Prostate gland (tissue), 2 donors: ENCODE measurements around the gene DHRS7. TPM values are rescaled to one million over a fixed set of nuclear protein-coding genes. Genes with fewer than 3 reads are reported as not detected.

Experiments used
- DNase-seq: peaks from one replicate; pipeline ENCODE4 v3.0.0-alpha.2; 2019; ENCODE audit warnings: low spot score
- H3K27ac ChIP-seq, 2 donors: fragments of 200-600 bp; sonication (generic); 2 replicates each; pipeline ENCODE4 v1.5.1; 2017 to 2019
- H3K27me3 ChIP-seq: fragments of 200-600 bp; sonication (generic); replicated peaks from 2 replicates; pipeline ENCODE4 v1.5.1; 2019; ENCODE audit not compliant: insufficient read depth
- H3K36me3 ChIP-seq, 2 donors: fragments of 200-600 bp; sonication (generic); 1 replicate in 1 of 2; 2 replicates in 1 of 2; pipeline versions ENCODE4 v1.5.1 to v1.8.1; 2017 to 2019
- H3K4me1 ChIP-seq: fragments of 200-600 bp; sonication (generic); replicated peaks from 2 replicates; pipeline ENCODE4 v1.5.1; 2019
- H3K4me3 ChIP-seq, 2 donors: fragments of 200-600 bp; sonication (generic); 2 replicates each; pipeline ENCODE4 v1.5.1; 2017 to 2019
- H3K9me3 ChIP-seq: fragments of 200-600 bp; sonication (generic); 2 replicates; pipeline ENCODE4 v1.5.1; 2017
- CTCF ChIP-seq, 4 experiments: fragments of 200-600 bp in 2 of 4; fragments of 450-650 bp in 2 of 4; sonication (generic) in 2 of 4; IDR thresholded peaks; 1 replicate in 3 of 4; 2 replicates in 1 of 4; pipeline ENCODE4 v1.5.1; 2016 to 2019; ENCODE audit warnings: antibody characterized with exemption in 4 of 4, mild to moderate bottlenecking in 2 of 4, moderate library complexity in 2 of 4
- POLR2A ChIP-seq: fragments of 450-650 bp; IDR thresholded peaks from one replicate; pipeline ENCODE4 v1.6.1; 2016; ENCODE audit warnings: antibody characterized with exemption, mild to moderate bottlenecking
- POLR2AphosphoS5 ChIP-seq: sonication (generic); formaldehyde crosslinking; IDR thresholded peaks from one replicate; pipeline ENCODE4 v1.6.1; 2017; ENCODE audit warnings: antibody characterized with exemption
- WGBS: methylation state at CpG from one replicate; pipeline ENCODE4 v1.1.5; 2018; 5-methylcytosine and 5-hydroxymethylcytosine counted together
- intact Hi-C: fragments of 100-400 bp; cut with DNase I; formaldehyde crosslinking; loops from one replicate; pipeline ENCODE4 v1.14.2; 2022
- total RNA-seq, 2 donors: library from RNA; depleted of rRNA; stranded (reverse); fragments of >200 nt; gene quantifications; one replicate each; pipeline ENCODE4 v1.1.0, GENCODE V29; 2016

DHRS7 gene
- total RNA-seq, 2 donors from 2014 or later, result 182 to 2,241 TPM

- TF ChIP-seq POLR2A (no peak), CTCF (IDR thresholded peaks at IDR 0.05) (no peak), POLR2AphosphoS5 (no peak)
- intact Hi-C loops, result no loop called here
- no peaks in the 10 kb centered on the region for H3K27me3 ChIP-seq
- H3K4me1 ChIP-seq, result no peaks in the 10 kb centered on the region
- H3K27ac ChIP-seq, result no peak overlapping the region
- H3K4me3 ChIP-seq, result no peak overlapping the region
- WGBS, result 74% methylated on average over 3 of the region's 3 CpGs
- no peaks in the 10 kb centered on the region for H3K36me3 ChIP-seq
- no peaks in the 10 kb centered on the region for H3K9me3 ChIP-seq
- no peak for DNase-seq
Measured at GRCh38 chr14:60211153-60211552, 46.0 kb upstream of the DHRS7 start.

- Histone ChIP-seq H3K27ac (no peak overlapping the region), H3K4me3 (no peak overlapping the region), H3K9me3 (no peaks in the 10 kb centered on the region), H3K4me1 (no peaks in the 10 kb centered on the region), H3K36me3 (no peaks in the 10 kb centered on the region), H3K27me3 (no peaks in the 10 kb centered on the region)
- WGBS, result 84% methylated on average over 1 of the region's 1 CpG
- TF ChIP-seq POLR2A (no peak), CTCF (IDR thresholded peaks at IDR 0.05) (no peak), POLR2AphosphoS5 (no peak)
- intact Hi-C loops, result no loop called here
- DNase-seq, result no peak
Measured at GRCh38 chr14:60210703-60211102, 45.5 kb upstream of the DHRS7 start.

GRCh38 chr14:60206837-60207533 is 41.8 kb upstream of the DHRS7 start:
- TF ChIP-seq POLR2A (no peak), POLR2AphosphoS5 (no peak), CTCF (IDR thresholded peaks at IDR 0.05) (no peak)
- Histone ChIP-seq H3K4me1 (no peaks in the 10 kb centered on the region), H3K4me3 (no peak overlapping the region), H3K9me3 (no peaks in the 10 kb centered on the region), H3K36me3 (no peaks in the 10 kb centered on the region), H3K27ac (no peak overlapping the region), H3K27me3 (no peaks in the 10 kb centered on the region)
- 87% methylated on average over 6 of the region's 6 CpGs for WGBS
- intact Hi-C loops, result no loop called here
- no peak for DNase-seq

GRCh38 chr14:60206249-60206670 is 41.1 kb upstream of the DHRS7 start:
- TF ChIP-seq POLR2A (no peak), POLR2AphosphoS5 (no peak), CTCF (IDR thresholded peaks at IDR 0.05) (no peak)
- Histone ChIP-seq H3K4me3 (no peak overlapping the region), H3K36me3 (no peaks in the 10 kb centered on the region), H3K9me3 (no peaks in the 10 kb centered on the region), H3K4me1 (no peaks in the 10 kb centered on the region), H3K27ac (no peak overlapping the region), H3K27me3 (no peaks in the 10 kb centered on the region)
- DNase-seq, result no peak
- WGBS, result 81% methylated on average over 7 of the region's 7 CpGs
- intact Hi-C loops, result no loop called here
